ENCODE results near the gene MED12L. TPM values are rescaled to one million over a fixed set of nuclear protein-coding genes. Genes with fewer than 3 reads are reported as not detected.

Gene MED12L
- total RNA-seq, 1 experiment from 2014 or later, result 3.0 TPM

GRCh38 chr3:151113343-151113742 lies 27.9 kb downstream of the MED12L start:
- H3K27ac ChIP-seq, result no peak overlapping the region
- no peaks in the 10 kb centered on the region for H3F3A ChIP-seq (ENCODE audit: insufficient read depth, low read depth)
- H3K36me3 ChIP-seq (ENCODE audit: low read depth), result no peaks in the 10 kb centered on the region
- H3K9me2 ChIP-seq (ENCODE audit: insufficient read depth), result no peaks in the 10 kb centered on the region
- BruUV-seq (replicated peaks), result no TSS peak
- no peak overlapping the region for H3K4me2 ChIP-seq
- ChIA-PET POLR2A (ENCODE audit: unreplicated experiment) (interaction anchor here (0.6 kb wide), 1 partner anchor 1959 kb away, joined by 3 read pairs; no protein-coding TSS in a partner anchor), CTCF (no interaction called here)
- no peaks in the 10 kb centered on the region for H3K9me3 ChIP-seq (ENCODE audit: insufficient read depth, low read depth)
- intact Hi-C loops (cut with micrococcal nuclease; ENCODE audit: unreplicated experiment), result no loop called here
- H2AFZ ChIP-seq, result no peak overlapping the region
- H3K4me3 ChIP-seq, result no peak overlapping the region
- H3K4me1 ChIP-seq (replicated peaks; ENCODE audit: insufficient read depth), result no peaks in the 10 kb centered on the region
- H3K79me2 ChIP-seq (ENCODE audit: low read depth), result no peaks in the 10 kb centered on the region
- no peak for DNase-seq
- TF ChIP-seq EZH2 (IDR thresholded peaks at IDR 0.05; ENCODE audit: low read depth), result no peak
- H4K20me1 ChIP-seq (ENCODE audit: insufficient read depth), result no peaks in the 10 kb centered on the region
- no peaks in the 10 kb centered on the region for H3K27me3 ChIP-seq (ENCODE audit: insufficient read depth, low read depth)

GRCh38 chr3:151117047-151117446 lies 31.6 kb downstream of the MED12L start:
- ChIA-PET POLR2A (ENCODE audit: unreplicated experiment) (no interaction called here), CTCF (no interaction called here)
- no peaks in the 10 kb centered on the region for H3K4me1 ChIP-seq (replicated peaks; ENCODE audit: insufficient read depth)
- no peaks in the 10 kb centered on the region for H3K9me3 ChIP-seq (ENCODE audit: insufficient read depth, low read depth)
- H3K4me3 ChIP-seq, result no peak overlapping the region
- H2AFZ ChIP-seq, result no peak overlapping the region
- H3K27me3 ChIP-seq (ENCODE audit: insufficient read depth, low read depth), result no peaks in the 10 kb centered on the region
- TF ChIP-seq CTCF (conservative IDR thresholded peaks at IDR 0.05) (no peak; the same call in 1 of the 2 replicates), EZH2 (IDR thresholded peaks at IDR 0.05; ENCODE audit: low read depth) (no peak)
- no peaks in the 10 kb centered on the region for H3F3A ChIP-seq (ENCODE audit: insufficient read depth, low read depth)
- H3K4me2 ChIP-seq, result no peak overlapping the region
- no TSS peak for BruUV-seq (replicated peaks)
- no peaks in the 10 kb centered on the region for H4K20me1 ChIP-seq (ENCODE audit: insufficient read depth)
- no peaks in the 10 kb centered on the region for H3K9me2 ChIP-seq (ENCODE audit: insufficient read depth)
- no peak overlapping the region for H3K27ac ChIP-seq
- H3K36me3 ChIP-seq (ENCODE audit: low read depth), result no peaks in the 10 kb centered on the region
- intact Hi-C loops (cut with micrococcal nuclease; ENCODE audit: unreplicated experiment), result no loop called here
- no peaks in the 10 kb centered on the region for H3K79me2 ChIP-seq (ENCODE audit: low read depth)
- DNase-seq, result no peak

DNA sequence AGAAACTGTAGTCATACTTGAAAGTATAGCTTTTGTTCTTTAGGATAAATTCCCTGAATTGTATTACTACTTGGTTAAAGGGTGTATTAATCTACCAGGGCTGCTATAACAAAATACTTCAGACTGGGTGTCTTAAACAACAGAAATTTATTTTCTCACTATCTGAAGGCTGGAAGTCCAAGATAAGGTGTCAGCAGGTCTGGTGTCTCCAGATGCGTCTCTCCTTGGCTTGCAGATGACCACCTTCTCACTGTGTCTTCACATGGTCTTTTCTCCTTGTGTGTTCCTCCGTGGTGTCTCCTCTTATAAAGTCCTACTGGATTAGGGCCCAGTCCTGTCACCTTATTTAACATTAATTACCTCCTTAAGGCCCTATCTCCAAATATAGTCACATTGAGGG lies 33.7 kb downstream of the MED12L start:
- H3K79me2 ChIP-seq (ENCODE audit: low read depth), result no peaks in the 10 kb centered on the region
- H2AFZ ChIP-seq, result no peak overlapping the region
- DNase-seq, result no peak
- H3K4me3 ChIP-seq, result no peak overlapping the region
- BruUV-seq (replicated peaks), result no TSS peak
- intact Hi-C loops (cut with micrococcal nuclease; ENCODE audit: unreplicated experiment), result no loop called here
- ChIA-PET POLR2A (ENCODE audit: unreplicated experiment) (no interaction called here), CTCF (no interaction called here)
- no peaks in the 10 kb centered on the region for H3K27me3 ChIP-seq (ENCODE audit: insufficient read depth, low read depth)
- no peaks in the 10 kb centered on the region for H4K20me1 ChIP-seq (ENCODE audit: insufficient read depth)
- peaks cover 7% of the 10 kb centered on the region for H3K4me1 ChIP-seq (replicated peaks; ENCODE audit: insufficient read depth)
- no peaks in the 10 kb centered on the region for H3K9me3 ChIP-seq (ENCODE audit: insufficient read depth, low read depth)
- no peaks in the 10 kb centered on the region for H3K36me3 ChIP-seq (ENCODE audit: low read depth)
- TF ChIP-seq EZH2 (IDR thresholded peaks at IDR 0.05; ENCODE audit: low read depth), result no peak
- TF ChIP-seq CTCF (conservative IDR thresholded peaks at IDR 0.05), result no peak
- peaks cover 8% of the 10 kb centered on the region for H3F3A ChIP-seq (ENCODE audit: insufficient read depth, low read depth)
- no peaks in the 10 kb centered on the region for H3K9me2 ChIP-seq (ENCODE audit: insufficient read depth)
- H3K27ac ChIP-seq, result no peak overlapping the region
- no peak overlapping the region for H3K4me2 ChIP-seq

- POLR2A ChIA-PET (ENCODE audit: unreplicated experiment), result interaction anchor here (0.6 kb wide), 1 partner anchor 1382 kb away, joined by 3 read pairs; no protein-coding TSS in a partner anchor
- CTCF ChIA-PET, result no interaction called here
- H4K20me1 ChIP-seq (ENCODE audit: insufficient read depth), result no peaks in the 10 kb centered on the region
Observed at GRCh38 chr3:151120409-151120808, 34.9 kb downstream of the MED12L start.

More at GRCh38 chr3:151120409-151120808, 34.9 kb downstream of the MED12L start:
- BruUV-seq (replicated peaks), result no TSS peak
- no peak for TF ChIP-seq EZH2 (IDR thresholded peaks at IDR 0.05; ENCODE audit: low read depth)
- no peak for TF ChIP-seq CTCF (conservative IDR thresholded peaks at IDR 0.05)
- Histone ChIP-seq H3K36me3 (ENCODE audit: low read depth) (no peaks in the 10 kb centered on the region), H3K9me2 (ENCODE audit: insufficient read depth) (no peaks in the 10 kb centered on the region), H3K27me3 (ENCODE audit: insufficient read depth, low read depth) (no peaks in the 10 kb centered on the region), H3K4me3 (no peak overlapping the region), H3K9me3 (ENCODE audit: insufficient read depth, low read depth) (no peaks in the 10 kb centered on the region), H3K27ac (no peak overlapping the region), H3F3A (ENCODE audit: insufficient read depth, low read depth) (peaks cover 15% of the 10 kb centered on the region), H2AFZ (no peak overlapping the region), H3K4me1 (replicated peaks; ENCODE audit: insufficient read depth) (peaks cover 18% of the 10 kb centered on the region), H3K79me2 (ENCODE audit: low read depth) (no peaks in the 10 kb centered on the region), H3K4me2 (no peak overlapping the region)
- intact Hi-C loops (cut with micrococcal nuclease; ENCODE audit: unreplicated experiment), result no loop called here
- DNase-seq, result no peak
